Mucosa of descending colon (tissue), 3 donors: Measurements from ENCODE around the gene KIRREL3. TPM values are rescaled to one million over a fixed set of nuclear protein-coding genes. Genes with fewer than 3 reads are reported as not detected.

Experiments
- ATAC-seq: fragments of 200-7000 bp; cut with Tn5 transposase; one replicate; pipeline ENCODE4 v1.9.1; 2020; ENCODE audit warnings: mild to moderate bottlenecking, moderate library complexity
- DNase-seq, 3 donors: peaks; one replicate each; pipeline ENCODE4 v3.0.0-alpha.2; 2020
- H3K36me3 ChIP-seq: fragments of 200-600 bp; one replicate; pipeline ENCODE4 v1.8.0; 2021; ENCODE audit warnings: low read depth, mild to moderate bottlenecking
- H3K4me1 ChIP-seq: fragments of 200-600 bp; one replicate; pipeline ENCODE4 v1.8.0; 2021; ENCODE audit warnings: low read depth, mild to moderate bottlenecking
- H3K4me3 ChIP-seq: fragments of 200-600 bp; one replicate; pipeline ENCODE4 v1.8.0; 2021; ENCODE audit warnings: mild to moderate bottlenecking
- H3K9me3 ChIP-seq: fragments of 200-600 bp; one replicate; pipeline ENCODE4 v1.8.0; 2021; ENCODE audit warnings: mild to moderate bottlenecking
- intact Hi-C, 2 donors: fragments of 100-400 bp; cut with DNase I in 1 of 2; cut with micrococcal nuclease in 1 of 2; formaldehyde crosslinking; loops; one replicate each; pipeline versions ENCODE4 v1.11.0 to v1.11.1; 2022; cut with DNase I, micrococcal nuclease
- total RNA-seq, 3 donors: library from RNA; stranded (reverse); fragmentation: NEBNext Ultra II Directional in 2 of 3; extraction: Animal tissue kit (Norgen Biotek cat#: 25700) in 2 of 3; gene quantifications; one replicate each; pipeline versions ENCODE4 v1.2.1 to v1.2.4, GENCODE V29; 2021 to 2023
- TF ChIP-seq, protein P1 (sequence below): fragments of 200-600 bp; IDR thresholded peaks from one replicate; pipeline ENCODE4 v1.8.0; 2022; ENCODE audit warnings: antibody characterized with exemption, mild to moderate bottlenecking
- donor health status: DM: no; HTN: no; CAD: no; lungs with moderate emphysema.
- donor health status: DM: no; HTN: no; CAD: no.
- donor health status: DM: no; HTN: yes; CAD: no.

KIRREL3 gene
- total RNA-seq, 3 donors from 2014 or later, result 0.23 to 2.4 (median 0.70) TPM

GRCh38 chr11:126929179-126930061 lies 71.2 kb downstream of the KIRREL3 start:
- Histone ChIP-seq H3K9me3 (no peaks in the 10 kb centered on the region), H3K4me1 (no peaks in the 10 kb centered on the region), H3K4me3 (no peak overlapping the region), H3K36me3 (no peaks in the 10 kb centered on the region)
- TF ChIP-seq, protein P1, sequence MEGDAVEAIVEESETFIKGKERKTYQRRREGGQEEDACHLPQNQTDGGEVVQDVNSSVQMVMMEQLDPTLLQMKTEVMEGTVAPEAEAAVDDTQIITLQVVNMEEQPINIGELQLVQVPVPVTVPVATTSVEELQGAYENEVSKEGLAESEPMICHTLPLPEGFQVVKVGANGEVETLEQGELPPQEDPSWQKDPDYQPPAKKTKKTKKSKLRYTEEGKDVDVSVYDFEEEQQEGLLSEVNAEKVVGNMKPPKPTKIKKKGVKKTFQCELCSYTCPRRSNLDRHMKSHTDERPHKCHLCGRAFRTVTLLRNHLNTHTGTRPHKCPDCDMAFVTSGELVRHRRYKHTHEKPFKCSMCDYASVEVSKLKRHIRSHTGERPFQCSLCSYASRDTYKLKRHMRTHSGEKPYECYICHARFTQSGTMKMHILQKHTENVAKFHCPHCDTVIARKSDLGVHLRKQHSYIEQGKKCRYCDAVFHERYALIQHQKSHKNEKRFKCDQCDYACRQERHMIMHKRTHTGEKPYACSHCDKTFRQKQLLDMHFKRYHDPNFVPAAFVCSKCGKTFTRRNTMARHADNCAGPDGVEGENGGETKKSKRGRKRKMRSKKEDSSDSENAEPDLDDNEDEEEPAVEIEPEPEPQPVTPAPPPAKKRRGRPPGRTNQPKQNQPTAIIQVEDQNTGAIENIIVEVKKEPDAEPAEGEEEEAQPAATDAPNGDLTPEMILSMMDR, result no peak
- DNase-seq (no peak), ATAC-seq (no peak)
- intact Hi-C loops, result no loop called here

DNA sequence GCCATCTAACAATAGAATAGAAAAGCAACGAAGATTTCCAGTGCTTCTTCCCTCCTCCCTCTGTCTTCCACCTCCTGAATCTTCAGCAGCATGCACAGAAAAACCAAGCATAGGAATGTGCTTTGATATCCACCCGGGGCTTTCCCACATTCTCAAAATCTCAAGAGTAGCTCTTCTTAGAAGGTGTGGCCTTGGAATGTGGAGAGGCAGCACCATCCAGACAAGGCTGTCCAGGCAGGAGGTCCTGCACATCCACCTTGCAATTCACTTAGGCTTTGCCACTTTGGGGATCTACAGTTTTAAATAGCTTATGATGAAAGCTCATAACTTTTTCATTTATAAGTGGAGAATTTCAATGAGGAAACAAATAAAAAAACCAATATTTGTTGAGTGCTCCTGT lies 72.9 kb downstream of the KIRREL3 start:
- TF ChIP-seq, protein P1, result no peak
- ATAC-seq (no peak), DNase-seq (no peak)
- Histone ChIP-seq H3K4me1 (no peaks in the 10 kb centered on the region), H3K4me3 (no peak overlapping the region), H3K9me3 (no peaks in the 10 kb centered on the region), H3K36me3 (no peaks in the 10 kb centered on the region)
- intact Hi-C loops, result no loop called here

GRCh38 chr11:126926376-126926791 lies 74.2 kb downstream of the KIRREL3 start:
- TF ChIP-seq, protein P1, result no peak
- Histone ChIP-seq H3K4me1 (no peaks in the 10 kb centered on the region), H3K36me3 (no peaks in the 10 kb centered on the region), H3K9me3 (no peaks in the 10 kb centered on the region), H3K4me3 (no peak overlapping the region)
- no peak for ATAC-seq
- intact Hi-C loops, result no loop called here
- DNase-seq, result no peak

DNA sequence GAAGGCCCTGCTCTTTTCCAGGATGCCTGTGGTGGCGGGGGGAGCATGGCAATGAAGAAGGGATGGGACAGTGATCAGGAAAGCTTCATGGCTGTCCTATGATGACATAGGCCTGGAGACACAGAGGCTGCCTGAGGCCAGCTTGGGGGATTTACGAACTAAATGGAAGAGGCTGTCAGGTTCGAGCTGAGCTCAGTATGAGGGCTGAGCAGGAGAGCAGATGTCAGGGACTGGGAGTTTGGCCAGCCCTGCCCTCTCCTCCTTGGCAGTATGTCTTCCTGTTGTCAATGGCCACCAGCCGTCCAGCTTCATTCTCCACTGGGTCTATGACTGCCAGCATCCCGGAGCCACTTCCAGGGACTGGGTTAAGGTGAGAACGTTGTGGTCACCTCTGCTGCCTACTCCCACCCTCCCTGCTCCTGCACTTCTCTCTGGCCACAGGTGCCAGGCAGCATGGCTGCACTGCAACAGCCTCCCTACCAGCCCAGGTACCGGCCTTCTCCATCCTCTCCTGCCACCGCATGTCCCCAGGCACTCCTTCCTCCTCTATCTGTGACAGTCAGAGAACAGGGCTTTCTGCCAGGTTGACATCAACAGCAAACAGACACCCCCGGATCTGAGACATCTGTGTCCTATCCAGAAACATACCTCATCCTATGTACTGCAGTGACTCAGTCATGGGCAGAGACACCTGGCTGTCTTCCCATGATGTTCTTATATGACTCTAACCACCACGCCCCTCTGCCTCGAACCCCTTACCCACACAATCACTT lies 75.1 kb downstream of the KIRREL3 start:
- ATAC-seq (no peak), DNase-seq (no peak)
- no peaks in the 10 kb centered on the region for H3K9me3 ChIP-seq
- intact Hi-C loops, result no loop called here
- TF ChIP-seq, protein P1, result no peak
- H3K36me3 ChIP-seq, result no peaks in the 10 kb centered on the region
- H3K4me3 ChIP-seq, result no peak overlapping the region
- H3K4me1 ChIP-seq, result no peaks in the 10 kb centered on the region

- H3K4me3 ChIP-seq, result no peak overlapping the region
- TF ChIP-seq, protein P1, result no peak
- intact Hi-C loops, result no loop called here
- no peaks in the 10 kb centered on the region for H3K4me1 ChIP-seq
- H3K9me3 ChIP-seq, result no peaks in the 10 kb centered on the region
- DNase-seq (no peak), ATAC-seq (no peak)
- no peaks in the 10 kb centered on the region for H3K36me3 ChIP-seq
Measured at GRCh38 chr11:126924376-126925040, 76.1 kb downstream of the KIRREL3 start.
